A549 (cell line): ENCODE results near the gene TRIM41.
A peak's percentile ranks its signal among the peaks of the same experiment; 100 is the strongest.

Experiments
- MAZ ChIP-seq: fragments of 150-350 bp; IDR thresholded peaks from 2 replicates; pipeline ENCODE4 v1.6.1; 2014; ENCODE audit warnings: antibody characterized with exemption, low read depth, low read length, borderline replicate concordance
- POLR2A ChIP-seq: IDR thresholded peaks from 2 replicates; pipeline ENCODE4 v1.6.1; 2012; ENCODE audit warnings: mild to moderate bottlenecking, low read length
- RNF2 ChIP-seq: fragments of 200-600 bp; sonication (generic); IDR thresholded peaks from 2 replicates; pipeline ENCODE4 v1.6.1; 2016; ENCODE audit warnings: low read depth, mild to moderate bottlenecking, antibody characterized with exemption, moderate library complexity, borderline replicate concordance
- TF ChIP-seq, protein P1 (sequence below): fragments of >200 bp; sonication (Bioruptor Twin); formaldehyde crosslinking; IDR thresholded peaks from 3 replicates; pipeline ENCODE4 v1.5.1; 2016
- TF ChIP-seq, protein P2 (sequence below): IDR thresholded peaks from 2 replicates; pipeline ENCODE4 v1.6.1; 2012

DNA sequence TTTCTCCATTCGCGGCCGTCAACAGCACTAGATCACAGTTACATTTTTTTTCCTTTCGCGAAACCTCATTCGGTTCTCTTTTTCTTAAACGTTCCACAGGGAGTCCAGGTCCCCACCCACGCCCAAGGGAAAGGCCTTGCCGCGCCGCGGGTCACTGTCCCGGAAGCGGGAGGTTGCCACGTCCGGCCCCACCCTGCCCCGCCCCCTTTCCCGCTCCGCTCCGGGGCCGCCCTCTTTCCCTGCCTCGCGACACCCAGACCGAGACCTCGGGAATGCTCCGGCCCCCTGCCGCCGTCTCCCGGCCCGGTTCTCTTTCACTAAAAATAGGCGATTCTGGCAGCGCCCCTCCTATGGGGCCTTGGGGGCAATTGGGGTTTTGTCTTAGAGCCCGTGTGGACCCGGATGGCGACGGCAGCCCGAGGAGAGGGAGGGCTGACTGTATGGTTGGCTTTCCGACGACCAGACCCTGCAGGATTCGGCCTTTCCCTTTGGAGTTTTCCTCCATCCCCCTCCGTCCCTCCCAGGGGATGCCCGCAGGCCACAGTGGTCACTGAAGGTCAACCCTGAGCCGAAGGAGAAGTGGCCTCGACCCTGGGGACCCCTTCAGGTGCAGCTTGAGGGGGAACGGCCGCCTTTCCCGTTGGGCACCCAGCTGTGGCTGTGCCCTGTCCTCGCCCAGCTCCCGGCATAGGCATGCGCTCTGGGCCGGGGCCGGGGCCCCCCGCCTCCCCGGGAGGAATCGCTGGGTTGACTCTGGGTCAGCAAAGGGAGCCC lies 23.4 kb downstream of the TRIM41 start:
- TF ChIP-seq RNF2 (no peak), POLR2A (peak; percentile 48), MAZ (no peak)
- TF ChIP-seq, protein P1, sequence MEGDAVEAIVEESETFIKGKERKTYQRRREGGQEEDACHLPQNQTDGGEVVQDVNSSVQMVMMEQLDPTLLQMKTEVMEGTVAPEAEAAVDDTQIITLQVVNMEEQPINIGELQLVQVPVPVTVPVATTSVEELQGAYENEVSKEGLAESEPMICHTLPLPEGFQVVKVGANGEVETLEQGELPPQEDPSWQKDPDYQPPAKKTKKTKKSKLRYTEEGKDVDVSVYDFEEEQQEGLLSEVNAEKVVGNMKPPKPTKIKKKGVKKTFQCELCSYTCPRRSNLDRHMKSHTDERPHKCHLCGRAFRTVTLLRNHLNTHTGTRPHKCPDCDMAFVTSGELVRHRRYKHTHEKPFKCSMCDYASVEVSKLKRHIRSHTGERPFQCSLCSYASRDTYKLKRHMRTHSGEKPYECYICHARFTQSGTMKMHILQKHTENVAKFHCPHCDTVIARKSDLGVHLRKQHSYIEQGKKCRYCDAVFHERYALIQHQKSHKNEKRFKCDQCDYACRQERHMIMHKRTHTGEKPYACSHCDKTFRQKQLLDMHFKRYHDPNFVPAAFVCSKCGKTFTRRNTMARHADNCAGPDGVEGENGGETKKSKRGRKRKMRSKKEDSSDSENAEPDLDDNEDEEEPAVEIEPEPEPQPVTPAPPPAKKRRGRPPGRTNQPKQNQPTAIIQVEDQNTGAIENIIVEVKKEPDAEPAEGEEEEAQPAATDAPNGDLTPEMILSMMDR = no peak
- TF ChIP-seq, protein P2, sequence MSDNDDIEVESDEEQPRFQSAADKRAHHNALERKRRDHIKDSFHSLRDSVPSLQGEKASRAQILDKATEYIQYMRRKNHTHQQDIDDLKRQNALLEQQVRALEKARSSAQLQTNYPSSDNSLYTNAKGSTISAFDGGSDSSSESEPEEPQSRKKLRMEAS = peak; percentile 84; the same call in 1 of the 2 replicates
